Measurements from ENCODE around the gene ADGRA1.

GRCh38 chr10:133134411-133135115 lies 46.8 kb downstream of the ADGRA1 start:
- TF ChIP-seq CTCF (IDR thresholded peaks at IDR 0.05) (no peak), POLR2A (IDR thresholded peaks at IDR 0.05) (no peak), EP300 (IDR thresholded peaks at IDR 0.05) (no peak), POLR2AphosphoS5 (IDR thresholded peaks at IDR 0.05) (no peak)
